NCI-H2196 treated with DMSO at 0.1 percent for 48 hours (cell line): ENCODE data around the gene CAMSAP1.
"Not testable (repeated sequence)": the region's sequence is repeated elsewhere in the genome, so short reads cannot be mapped to it uniquely, and the experiment has no call there.

ENCODE experiments used
- DNase-seq: peaks from one replicate; lab custom pipeline; 2025; ENCODE audit not compliant: unreplicated experiment; lab: John Stamatoyannopoulos, UW

The CAMSAP1 gene

DNA sequence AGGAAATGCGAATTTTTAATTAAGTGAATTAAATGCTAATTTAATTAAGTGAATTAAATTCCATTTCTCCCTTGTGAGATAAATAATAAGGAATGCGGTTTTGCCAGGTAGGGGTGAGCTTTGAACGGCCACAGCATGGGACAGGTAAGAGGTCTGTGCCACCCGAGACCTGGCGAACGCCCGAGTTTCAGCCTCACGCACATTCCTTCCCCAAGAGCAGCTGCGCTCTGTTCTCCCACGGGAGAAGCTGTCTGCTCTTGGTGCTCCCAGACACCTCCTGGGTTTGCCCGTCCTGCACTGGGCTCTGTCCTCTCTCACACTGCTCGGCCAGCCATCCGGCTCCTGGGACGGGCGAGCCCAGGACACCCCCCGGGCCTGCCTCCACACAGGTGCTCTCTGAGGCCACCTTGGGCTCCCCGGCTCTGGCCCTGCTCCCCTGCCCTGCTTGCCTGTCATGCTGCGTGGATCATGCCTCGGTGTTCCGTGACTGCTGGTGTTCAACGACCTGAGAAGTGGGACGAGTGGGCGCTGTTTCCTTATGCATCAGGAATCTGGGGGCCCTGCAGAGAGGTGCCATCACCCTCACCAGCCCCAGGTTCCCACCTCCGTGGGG, 13.7 kb upstream of the CAMSAP1 start:
- no peak for DNase-seq

DNA sequence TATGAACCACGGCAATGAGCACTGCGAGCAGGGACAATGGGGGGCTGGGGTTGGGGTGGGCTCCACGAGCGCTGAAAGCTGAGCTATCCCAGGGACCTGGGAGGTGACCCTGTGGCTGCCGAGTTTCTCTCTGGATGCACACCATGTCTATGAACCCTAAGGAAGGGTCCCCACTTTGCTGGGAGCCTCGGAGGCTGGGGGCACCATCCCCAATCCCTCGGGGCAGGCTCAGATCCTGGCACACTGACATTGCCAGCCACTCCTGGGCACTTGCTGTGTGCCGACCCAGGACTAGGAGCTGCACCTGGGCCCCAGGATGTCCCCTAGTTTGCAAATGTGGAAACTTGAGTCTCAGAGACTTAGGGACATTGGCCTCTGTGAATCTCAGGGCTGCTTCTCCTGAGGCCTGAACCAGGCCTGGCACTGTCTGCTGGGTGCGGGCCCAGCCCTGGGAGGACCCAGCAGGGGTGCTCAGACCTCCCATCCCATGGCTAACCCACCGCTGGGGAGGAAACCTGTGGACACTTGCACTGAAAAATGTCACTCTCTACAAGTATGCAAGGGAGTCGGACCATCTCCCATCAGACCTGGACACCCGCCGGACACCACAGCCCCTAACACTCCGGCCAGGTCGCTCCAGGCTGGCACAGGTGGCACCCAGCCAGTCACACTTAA, 13.0 kb upstream of the CAMSAP1 start:
- no peak for DNase-seq

DNA sequence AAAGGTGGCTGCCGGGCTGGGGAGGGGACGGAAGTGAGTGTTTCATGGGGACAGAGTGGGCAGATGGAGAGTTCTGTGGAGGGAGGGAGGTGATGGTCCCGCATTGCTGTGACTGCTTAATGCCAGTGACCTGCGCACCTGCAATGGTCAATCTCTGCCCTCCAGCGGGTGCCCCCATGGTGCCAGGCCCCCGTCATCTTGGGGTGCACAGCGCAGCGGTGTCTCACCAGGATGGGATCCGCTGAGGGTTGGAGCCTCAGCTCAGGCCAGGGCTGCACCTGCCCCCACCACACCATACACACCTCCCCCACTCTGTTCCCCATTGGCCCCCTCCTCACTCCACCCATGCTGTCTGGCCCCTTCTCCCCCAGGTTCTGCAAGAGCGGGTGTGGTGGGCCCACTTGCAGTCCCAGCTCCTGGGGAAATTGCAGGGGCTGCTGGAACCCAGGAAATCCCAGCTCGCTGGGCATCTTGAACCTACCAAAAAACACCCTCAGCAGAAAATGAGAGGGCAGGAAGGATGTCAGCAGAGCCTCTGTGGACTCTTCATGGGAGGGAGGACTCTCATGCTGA, 12.1 kb upstream of the CAMSAP1 start:
- no peak for DNase-seq

DNA sequence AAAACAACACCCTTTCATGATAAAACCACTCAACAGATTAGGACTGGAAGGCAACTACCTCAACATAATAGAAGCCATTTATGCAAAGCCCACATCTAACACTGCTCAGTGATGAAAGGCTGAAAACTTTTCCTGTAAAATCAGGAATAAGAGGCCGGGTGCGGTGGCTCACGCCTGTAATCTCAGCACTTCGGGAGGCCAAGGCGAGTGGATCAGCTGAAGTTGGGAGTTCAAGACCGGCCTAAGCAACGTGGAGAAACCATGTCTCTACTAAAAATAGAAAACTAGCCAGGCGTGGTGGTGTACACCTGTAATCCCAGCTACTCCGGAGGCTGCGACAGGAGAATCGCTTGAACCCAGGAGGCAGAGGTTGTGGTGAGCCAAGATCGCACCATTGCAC, 8.9 kb upstream of the CAMSAP1 start:
- DNase-seq = not testable (repeated sequence)

DNA sequence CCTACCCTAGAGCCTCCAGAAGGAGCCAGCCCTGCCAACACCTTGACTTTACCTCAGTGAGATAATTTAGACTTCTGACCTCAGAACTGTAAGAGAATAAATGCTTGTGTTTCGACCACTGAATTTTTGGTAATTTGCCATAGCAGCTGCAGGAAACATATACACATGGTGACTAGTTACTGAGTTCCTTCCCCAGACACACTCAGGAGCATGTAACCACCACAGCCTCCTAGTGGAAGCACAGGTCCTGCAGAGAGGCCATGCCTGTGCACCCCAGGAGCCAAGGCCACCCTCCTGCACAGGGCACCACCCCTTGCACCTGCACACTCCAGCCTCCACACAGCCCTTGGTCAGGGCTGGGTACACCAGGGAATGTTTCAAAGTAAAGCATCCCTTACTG, 7.6 kb upstream of the CAMSAP1 start:
- no peak for DNase-seq

DNA sequence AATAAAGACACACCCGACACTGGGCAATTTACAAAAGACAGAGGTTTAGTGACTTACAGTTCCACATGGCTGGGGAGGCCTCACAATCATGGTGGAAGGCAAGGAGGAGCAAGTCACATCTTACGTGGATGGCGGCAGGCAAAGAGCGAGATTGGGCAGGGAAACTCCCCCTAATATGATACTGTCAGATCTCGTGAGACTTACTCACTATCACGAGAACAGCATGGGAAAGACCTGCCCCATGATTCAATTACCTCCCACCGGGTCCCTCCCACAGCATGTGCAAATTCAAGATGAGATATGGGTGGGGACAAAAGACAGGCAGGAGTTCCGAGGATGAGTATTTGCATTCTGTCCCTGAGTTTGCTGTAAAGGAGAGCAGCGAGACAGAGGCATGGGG, 3.9 kb upstream of the CAMSAP1 start:
- not testable (repeated sequence) for DNase-seq

DNA sequence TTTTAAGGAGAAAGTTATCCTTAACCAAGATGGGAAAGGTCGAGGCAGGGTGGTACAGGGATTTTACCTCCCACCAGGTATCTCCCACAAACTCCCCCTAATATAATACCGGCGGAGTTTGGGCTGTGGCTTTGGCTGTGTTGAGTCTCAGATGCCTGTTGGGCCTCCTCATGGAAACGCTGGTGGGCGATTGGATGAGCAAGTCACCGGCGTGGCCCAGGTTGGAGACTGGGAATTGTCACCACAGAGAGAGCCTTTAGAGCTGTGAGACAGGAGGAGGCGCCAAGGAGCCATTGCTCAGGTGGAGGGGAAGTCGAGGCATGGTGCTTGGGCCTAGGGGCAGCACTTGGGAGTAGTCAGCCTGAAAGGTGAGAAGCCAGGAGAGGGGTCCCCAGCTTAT, 3.4 kb upstream of the CAMSAP1 start:
- no peak for DNase-seq

DNA sequence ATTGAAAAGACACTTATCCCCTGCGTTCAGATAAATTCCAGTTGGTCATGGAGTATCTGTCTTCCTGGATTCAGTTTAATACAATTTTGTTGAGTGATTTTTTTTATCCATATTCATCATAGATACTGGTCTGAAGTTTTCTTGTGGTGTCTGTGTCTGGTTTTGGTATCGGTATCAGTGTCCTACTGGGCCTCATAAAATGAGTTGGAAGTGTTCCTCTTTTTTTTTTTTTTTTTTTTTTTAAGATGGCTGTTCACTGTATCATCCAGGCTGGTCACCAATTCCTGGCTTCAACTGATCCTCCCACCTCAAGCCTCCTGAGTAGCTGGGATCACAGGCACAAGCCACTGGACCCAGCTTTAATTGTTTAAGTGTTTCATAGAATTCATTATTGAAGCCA, 2.9 kb upstream of the CAMSAP1 start:
- DNase-seq = no peak

DNA sequence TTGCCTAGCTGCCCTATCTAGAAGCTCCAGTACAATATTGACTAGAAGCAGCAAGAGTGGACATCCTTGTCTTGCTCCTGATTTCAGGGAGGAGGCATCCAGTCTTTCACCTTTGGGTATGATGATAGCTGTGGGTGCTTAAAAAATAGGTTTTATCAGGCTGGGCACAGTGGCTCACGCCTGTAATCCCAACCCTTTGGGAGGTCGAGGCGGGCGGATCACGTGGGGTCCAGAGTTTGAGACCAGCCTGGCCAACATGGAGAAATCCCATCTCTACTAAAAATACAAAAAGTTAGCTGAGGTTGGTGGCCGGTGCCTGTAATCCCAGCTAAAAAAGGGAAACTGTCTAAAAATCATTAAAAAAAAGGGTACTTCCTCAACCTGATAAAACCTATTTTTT, 2.0 kb upstream of the CAMSAP1 start:
- no peak for DNase-seq

DNA sequence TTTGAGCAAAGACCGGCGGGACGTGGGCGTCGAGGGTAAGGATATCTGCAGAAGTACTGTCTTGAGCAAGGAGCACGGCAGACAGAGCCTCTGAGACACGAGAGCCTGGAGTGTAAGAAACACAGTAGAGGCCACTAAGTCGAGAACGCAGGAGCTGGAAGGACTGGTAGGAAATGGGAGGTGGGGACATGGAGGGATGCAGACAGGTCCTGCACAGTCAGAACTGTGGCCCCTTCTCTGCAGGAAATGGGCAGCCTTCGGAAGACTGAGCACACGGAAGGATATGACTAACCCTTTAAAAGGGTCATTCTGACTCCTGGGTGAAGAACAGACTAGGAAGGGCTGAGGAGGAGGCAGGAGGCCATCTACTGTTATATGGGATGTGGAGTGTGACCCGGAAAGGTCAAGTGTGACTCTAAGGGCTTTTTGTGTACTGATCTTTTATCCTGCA, 1.4 kb upstream of the CAMSAP1 start:
- no peak for DNase-seq

DNA sequence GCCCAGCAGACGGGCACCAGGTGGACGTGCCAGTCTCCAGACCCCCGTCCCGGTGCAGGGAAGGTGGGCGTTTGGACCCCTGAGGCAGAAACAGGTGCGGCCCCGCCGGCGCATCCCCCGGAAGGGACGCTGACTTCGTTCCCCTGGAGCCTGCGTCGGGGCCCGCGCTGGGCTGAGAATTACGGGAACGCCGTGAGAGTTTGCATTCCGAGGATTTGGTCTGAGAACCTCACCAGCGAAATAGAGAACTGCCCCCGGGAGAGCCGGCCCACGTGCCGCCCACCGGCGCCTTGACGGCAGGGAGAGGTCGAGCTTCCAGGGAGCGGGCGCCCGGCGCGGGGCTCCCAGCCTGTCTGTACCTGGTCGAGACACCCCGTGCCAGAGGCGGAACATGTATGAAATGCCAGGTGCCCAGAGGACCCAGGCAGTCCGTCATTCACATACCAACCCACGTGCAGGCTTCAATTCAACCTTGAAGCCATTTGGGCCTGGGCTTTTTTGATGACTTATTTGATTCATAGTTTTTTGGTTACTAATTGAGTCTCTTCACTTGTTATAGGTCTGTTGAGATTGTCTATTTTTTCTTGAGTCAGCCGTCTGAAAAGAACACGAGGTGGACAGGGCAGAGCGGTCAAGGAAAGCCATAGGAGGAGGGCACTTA, 877 bp upstream of the CAMSAP1 start:
- no peak for DNase-seq

DNA sequence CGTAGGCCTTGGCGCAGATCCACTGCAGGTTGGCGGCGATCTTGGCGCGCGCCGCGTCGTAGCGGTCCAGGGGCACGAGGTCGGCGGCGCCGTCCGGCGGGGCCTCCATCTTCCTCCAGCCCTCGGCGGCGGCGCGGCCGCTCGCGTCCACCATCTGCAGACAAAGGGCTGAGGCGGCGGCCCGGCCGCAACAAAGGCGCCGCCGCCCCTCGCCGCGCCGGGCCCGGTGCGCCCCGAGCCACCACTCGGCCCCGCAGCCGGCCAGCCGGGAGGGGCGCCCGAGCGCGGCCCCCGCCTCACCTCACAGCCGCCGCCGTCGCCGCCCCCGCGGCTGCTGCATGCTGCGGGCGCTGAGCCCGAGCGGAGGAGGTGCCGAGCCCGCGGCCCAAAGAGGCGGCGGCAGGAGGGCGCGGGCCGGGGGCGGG, 328 bp downstream of the CAMSAP1 start:
- no peak for DNase-seq

DNA sequence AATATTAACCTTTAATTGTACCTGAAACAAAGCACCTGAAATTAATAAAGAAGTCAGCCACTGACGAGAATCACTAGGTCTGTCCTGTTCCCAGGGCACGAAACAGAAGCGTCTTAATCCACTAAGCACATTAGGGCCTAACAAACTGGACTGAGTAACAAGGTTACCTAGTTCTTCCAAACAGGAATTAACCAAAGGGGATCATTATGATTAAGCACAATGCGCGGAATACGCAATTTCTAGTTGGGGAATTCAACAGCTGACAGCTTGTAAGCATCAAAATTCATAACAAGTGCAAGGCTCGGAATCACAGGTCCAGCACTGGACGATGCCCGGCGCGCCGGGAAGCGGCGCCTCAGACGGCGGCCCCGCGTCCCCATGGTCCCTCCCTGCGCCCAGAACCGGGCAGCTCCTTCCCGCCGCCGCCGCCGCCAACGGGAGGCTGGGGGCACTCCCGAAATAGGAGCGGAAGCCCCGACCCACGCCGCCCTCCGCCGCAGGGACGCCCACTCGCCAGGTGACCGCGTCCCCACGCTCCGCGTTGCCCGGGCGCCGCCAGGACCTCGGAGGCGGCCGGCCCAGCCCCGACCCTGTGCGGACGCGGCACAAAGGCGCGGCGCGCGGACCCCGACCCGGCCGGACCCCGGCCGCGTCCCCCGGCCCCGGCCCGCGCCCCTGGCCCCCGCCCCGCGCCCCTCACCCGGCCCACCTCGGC, 898 bp downstream of the CAMSAP1 start:
- DNase-seq = no peak

DNA sequence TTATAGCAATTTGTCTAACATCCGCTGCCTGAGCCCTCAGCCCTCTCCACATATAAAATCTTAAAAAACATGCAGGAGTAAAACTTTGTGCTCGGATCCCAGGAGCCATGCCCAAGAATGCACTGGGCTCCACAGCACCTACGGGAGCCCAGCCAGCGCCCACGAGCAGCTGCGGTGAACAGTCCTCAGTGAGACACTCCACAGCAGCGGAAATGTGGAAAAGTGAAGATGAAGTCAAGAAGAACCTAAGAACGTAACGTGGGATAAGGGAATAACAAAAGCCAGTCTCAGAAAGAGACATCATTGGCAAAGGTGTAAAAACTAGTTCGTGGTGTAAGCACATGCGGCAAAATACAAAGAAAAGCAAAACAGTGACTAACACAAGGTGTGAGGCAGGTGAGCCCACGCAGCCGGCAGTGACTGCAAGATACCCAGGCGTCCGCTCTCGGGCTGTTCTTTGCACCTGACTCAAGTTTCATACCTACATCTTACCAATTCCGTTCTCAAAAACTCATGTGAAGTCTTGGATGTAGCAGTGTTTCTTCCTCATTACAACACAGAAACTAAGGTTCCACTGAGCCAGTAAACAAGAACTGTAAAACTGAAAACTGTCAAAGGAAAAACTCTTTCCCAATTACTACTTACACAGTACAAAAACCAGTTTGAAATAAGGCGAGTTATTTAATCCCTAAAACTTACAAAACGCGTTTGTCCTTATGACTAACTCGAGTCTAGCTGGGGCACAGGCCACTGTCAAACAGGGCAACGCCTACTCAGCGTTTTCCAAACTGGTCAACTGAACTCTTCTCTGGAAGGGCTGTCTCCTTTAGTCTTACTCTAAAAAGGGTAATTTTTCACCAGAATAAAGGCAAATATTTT, 1.7 kb downstream of the CAMSAP1 start:
- no peak for DNase-seq

DNA sequence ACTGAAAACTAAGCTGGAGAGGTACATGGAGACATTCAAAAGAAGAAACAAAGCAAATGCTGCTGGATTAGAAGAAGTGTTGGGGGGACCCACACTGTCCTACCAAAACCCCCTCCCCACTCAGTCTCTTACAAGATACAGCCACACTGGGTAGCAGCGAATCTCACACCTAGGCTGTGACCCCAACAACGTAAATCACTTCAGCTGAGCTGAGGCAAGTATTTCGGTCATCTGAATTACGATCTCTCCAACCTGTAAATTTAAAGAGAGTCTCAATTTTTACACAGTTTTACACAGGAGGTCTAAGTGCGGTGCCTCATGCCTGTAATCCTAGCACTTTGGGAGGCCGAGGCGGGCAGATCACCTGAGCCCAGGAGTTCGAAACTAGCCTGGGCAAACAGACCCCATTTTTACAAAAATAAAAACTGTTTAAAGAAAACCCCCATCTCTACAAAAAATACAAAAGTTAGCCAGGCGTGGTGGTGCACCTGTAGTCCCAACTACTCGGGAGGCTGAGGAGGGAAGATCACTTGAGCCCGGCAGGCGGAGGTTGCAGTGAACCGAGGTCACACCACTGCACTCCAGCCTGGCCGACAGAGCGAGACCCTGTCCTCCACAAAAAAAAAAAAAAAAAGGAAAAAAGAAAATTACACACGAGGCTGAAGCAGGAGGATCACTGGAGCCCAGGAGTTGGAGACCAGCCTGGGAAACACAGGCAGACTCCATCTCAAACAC, 3.4 kb downstream of the CAMSAP1 start:
- no peak for DNase-seq

DNA sequence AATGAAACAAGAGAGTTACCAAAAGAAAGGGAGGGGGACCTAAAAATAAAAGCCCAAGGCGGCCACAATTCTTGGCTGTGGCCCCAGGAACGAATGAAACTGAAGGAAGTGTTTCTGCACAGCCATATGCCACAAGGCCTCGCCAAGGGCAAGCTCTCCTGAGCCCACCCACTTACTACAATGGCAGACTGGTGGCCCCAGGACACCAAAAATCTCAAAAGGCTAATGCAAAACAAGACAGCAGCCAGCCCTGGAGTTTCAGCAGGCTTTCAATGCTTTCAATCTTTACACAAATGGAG, 4.0 kb downstream of the CAMSAP1 start:
- no peak for DNase-seq

DNA sequence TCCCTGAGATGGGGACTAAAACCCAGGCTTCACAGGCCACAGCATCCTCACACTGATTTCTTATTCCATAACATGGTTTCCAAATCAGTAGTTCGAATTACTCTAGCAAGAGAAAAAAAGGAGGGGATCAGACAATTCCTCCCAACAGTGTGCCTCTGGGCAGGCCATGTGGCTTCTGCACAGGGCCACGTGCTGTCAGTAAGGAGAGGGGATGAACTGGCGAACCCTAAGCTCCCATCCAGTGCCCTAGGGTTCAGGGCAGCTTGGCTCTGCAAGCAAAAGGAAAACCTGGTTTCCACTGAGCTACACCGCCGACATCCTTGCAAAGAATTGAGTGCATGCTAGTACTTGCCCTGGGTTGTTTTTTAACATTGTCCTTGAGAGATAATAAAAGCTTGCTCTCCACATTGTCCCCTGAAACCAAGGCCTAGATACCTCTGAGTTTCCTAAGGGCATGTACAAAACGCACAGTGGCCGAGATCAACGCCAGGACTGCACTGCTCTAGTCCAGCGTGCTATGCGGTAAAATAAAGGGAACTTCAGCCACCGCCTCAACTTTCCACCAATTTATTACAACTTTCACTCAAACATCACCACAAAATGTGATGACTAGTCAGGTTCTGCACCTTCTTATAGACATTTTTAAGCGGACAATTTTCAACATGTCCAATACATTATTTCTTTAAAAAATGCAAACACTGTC, 4.5 kb downstream of the CAMSAP1 start:
- no peak for DNase-seq

DNA sequence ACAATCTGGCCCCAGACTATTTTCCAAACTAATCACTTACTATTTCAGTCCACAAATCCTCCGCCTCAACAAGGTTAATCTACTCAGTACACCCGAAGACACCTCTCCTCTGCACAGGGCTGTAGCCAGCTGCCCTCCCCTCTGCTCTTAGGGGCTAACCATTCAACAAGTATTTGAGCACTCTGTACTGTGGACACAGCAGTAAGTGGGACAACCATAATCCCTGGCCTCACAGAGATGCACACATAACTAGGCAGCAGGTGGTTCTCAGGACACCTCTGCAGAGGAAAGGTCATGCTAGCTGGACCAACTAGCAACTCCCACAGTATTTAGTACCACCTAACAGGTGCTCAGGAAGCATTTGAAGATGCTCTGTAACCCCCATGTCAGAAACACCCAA, 5.5 kb downstream of the CAMSAP1 start:
- no peak for DNase-seq

DNA sequence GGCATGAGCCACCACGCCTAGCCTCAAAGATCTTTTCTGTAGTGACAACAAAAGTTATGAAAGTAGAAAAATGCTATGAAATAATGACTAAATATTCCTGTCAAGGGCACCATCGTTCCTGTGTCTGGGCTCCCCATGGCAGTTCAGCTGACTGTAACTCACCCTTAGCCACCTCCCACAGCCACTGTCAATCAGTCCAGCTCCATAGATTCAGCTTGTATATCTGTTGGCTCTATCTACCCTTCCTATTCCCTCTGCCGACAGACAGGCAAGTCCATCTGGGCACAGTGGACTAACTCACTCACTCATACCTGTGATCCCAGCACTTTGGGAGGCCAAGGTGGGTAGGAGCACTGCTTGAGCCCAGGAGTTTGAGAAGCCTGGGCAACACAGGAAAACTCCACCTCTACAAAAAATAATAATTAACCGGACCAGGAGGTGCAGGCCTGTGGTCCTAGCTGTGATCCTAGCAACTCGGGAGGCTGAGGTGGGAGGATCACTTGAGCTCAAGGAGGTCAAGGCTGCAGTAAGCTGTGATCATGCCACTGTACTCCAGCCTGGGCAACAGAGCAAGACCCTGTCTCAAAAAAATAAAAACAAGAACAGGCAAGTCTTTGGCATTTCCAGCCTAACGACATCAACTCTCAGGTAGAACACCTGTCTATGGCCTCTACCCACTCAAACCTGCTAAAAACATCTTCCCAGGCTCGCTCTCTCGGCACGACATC, 6.2 kb downstream of the CAMSAP1 start:
- no peak for DNase-seq
